Rectal smooth muscle tissue (tissue), 1 donor: Measurements from ENCODE around the gene UGT2B15.
"Not testable (repeated sequence)": the region's sequence is repeated elsewhere in the genome, so short reads cannot be mapped to it uniquely, and the experiment has no call there.

ENCODE experiments used
- H3K27ac ChIP-seq: one replicate; pipeline ENCODE4 v1.7.0; 2013; ENCODE audit warnings: low read depth, low read length, inconsistent platforms
- H3K27me3 ChIP-seq: one replicate; pipeline ENCODE4 v1.7.0; 2013; ENCODE audit warnings: low read length; ENCODE audit not compliant: control insufficient read depth, insufficient read depth
- H3K36me3 ChIP-seq: one replicate; pipeline ENCODE4 v1.7.0; 2013; ENCODE audit warnings: low read length; ENCODE audit not compliant: control insufficient read depth, insufficient read depth
- H3K4me1 ChIP-seq: one replicate; pipeline ENCODE4 v1.7.0; 2013; ENCODE audit warnings: low read length; ENCODE audit not compliant: control insufficient read depth, insufficient read depth
- H3K4me3 ChIP-seq: one replicate; pipeline ENCODE4 v1.7.0; 2013; ENCODE audit warnings: low read length
- H3K9ac ChIP-seq: one replicate; pipeline ENCODE4 v1.7.0; 2013; ENCODE audit warnings: low read length

UGT2B15 gene

DNA sequence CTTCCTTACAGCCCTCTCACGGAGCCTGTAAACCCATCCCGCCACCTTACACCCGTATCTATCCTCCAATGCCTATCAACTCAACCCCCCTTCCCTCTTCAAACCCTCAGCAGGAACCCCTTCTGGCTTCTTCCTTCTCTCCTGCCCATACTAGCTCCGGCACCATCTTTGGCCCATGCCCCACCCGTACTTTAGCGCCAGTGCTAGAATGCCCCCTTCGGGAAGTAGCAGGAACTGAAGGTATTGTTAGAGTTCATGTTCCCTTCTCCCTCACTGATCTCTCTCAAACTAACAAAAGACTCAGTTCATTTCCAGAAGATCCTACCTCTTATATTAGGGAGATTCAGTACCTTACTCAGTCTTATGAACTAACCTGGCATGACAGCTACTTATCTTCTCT is 2.7 kb upstream of the UGT2B15 start:
- H3K27me3 ChIP-seq: no peaks in the 10 kb centered on the region
- no peaks in the 10 kb centered on the region for H3K36me3 ChIP-seq
- no peak overlapping the region for H3K9ac ChIP-seq
- no peak overlapping the region for H3K27ac ChIP-seq
- H3K4me1 ChIP-seq: no peaks in the 10 kb centered on the region
- H3K4me3 ChIP-seq: no peak overlapping the region

DNA sequence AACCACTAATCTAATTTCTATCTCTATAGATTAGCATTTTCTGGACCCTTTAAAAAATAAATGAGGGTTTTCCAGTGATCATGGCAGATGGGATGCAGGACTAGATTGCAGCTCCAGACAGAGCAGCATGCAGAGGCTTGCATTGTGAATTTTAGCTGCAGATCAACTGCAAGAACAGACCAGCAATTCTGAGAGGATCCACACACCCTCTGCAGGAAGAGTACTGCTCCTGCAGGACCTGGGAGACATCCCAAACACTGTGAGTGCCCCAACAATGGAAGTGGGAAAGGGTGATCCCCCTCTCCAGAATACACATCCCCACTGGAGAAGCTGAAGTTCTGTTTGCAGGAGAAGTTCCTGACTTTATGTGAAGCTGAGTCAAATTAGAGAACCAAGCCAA is 765 bp upstream of the UGT2B15 start:
- H3K9ac ChIP-seq, H3K27me3 ChIP-seq, H3K4me1 ChIP-seq, H3K27ac ChIP-seq, H3K4me3 ChIP-seq, H3K36me3 ChIP-seq: not testable (repeated sequence)

DNA sequence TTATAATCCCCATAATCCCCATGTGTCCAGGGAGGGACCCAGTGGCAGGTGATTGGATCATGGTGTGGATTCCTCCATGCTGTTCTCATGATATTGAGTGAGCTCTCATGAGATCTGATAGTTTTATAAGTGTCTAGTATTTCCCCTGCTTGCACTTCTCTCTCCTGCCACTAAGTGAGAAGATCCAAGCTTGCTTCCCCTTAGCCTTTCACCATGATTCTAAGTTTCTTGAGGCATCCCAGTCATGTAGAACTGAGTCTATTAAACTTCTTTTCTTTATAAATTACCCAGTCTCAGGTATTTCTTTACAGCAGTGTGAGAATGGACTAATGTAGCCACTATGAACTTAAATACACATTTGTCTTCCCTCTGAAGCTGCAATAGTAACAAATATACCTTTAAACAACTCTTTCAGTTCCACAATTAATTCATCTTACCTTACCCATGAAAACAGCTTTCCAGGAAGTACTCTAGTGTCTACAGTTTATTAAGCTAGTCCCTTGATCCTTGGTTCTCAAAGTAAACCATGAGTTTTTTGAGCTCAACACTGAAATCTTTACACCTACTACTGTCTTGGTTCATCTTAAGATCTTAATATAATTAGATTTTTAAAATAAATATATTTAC is 1.8 kb downstream of the UGT2B15 start:
- H3K4me3 ChIP-seq, H3K36me3 ChIP-seq, H3K9ac ChIP-seq, H3K27ac ChIP-seq, H3K4me1 ChIP-seq, H3K27me3 ChIP-seq: not testable (repeated sequence)

DNA sequence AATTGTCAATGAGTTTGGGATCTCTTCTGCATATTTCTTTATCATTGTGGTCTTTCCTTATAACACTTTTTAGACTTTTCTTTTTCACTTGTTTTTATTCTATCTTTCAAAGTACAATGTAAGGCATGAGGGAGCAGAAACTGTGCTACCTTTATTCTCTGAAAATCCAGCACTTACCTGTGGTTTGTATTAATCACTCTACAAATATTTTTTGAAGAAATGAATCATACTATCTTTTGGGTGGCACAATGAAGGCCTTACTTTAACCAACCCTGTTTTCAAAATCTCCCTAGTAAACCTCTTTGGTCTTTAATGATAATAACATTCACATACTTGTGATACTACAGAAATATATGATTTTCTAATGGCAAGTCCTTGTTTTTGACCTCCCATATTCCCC is 2.9 kb downstream of the UGT2B15 start:
- H3K36me3 ChIP-seq, H3K4me1 ChIP-seq, H3K27me3 ChIP-seq, H3K9ac ChIP-seq, H3K4me3 ChIP-seq, H3K27ac ChIP-seq: not testable (repeated sequence)

DNA sequence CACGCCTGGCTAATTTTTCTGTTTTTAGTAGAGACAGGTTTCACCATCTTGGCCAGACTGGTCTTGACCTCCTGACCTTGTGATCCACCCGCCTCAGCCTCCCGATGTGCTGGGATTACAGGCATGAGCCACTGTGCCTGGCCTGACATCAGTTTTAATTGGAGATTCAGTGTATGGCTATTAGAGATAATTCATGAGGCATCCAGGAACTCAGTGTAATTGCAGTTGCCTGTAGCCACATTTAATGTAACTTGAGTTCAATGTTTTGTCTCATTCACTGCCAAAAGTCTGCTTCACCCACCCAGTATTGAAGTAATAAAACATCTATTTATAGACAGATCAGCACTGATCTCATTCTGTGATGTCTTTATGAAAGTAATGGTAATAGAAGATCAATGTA is 5.7 kb downstream of the UGT2B15 start:
- not testable (repeated sequence) for H3K27me3 ChIP-seq, H3K4me1 ChIP-seq, H3K36me3 ChIP-seq, H3K4me3 ChIP-seq, H3K27ac ChIP-seq, H3K9ac ChIP-seq

DNA sequence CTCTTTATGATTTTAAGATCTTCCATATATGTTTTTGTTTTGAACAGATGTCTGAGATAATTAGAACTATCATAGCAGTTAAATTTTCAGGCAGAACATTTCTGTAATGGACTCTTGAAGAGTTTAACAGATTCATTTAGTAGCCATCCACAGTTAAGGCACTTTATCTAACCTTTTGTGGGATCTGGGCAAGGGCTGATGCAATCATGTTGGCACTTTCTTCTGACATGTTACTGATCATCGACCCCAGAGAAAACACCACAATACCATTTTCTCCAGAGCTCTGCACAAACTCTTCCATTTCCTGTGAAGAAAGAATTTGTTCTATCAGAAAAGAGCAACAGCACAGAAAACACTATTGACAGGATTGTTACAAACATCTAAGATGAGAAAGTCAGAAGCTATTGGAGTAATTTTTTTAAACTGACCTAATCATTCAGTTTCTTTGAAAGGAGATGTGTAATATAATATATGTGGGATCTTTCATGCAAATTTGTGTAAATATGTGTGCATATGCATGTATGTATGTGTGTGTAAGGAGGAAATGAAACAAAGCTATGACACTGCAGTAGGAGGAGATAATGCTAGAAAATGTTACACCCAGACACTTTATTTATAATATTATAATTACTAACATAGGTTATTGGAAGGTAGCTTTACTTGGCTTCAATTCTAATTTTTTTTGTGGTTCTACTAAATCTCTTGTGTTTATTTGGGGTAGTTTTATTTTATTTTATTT is 7.4 kb downstream of the UGT2B15 start:
- not testable (repeated sequence) for H3K27me3 ChIP-seq, H3K4me1 ChIP-seq

DNA sequence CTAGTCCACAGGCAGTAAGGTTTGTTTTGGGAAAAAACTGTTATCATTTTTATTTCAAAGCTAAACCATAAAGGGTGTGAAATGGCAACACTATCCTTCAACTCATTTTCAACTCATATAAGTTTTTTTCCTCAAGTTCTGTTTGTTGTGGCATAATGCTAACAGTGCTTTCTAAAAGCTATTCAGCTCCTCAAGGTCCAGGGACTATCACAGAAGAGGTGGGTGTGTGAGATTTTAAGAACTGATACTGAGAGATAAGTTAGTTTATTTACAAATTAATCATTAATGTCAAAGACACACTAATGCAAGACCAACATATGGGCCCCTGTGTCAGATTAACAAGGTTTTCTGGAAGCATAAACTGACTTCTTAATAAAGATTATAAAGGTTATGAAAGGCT is 11.8 kb downstream of the UGT2B15 start:
- Histone ChIP-seq H3K4me1 (no peaks in the 10 kb centered on the region), H3K9ac (no peak overlapping the region), H3K27ac (no peak overlapping the region), H3K36me3 (no peaks in the 10 kb centered on the region), H3K27me3 (no peaks in the 10 kb centered on the region), H3K4me3 (no peak overlapping the region)

More for the DNA sequence above, 7.4 kb downstream of the UGT2B15 start:
- not testable (repeated sequence) for H3K4me3 ChIP-seq, H3K9ac ChIP-seq, H3K36me3 ChIP-seq, H3K27ac ChIP-seq

DNA sequence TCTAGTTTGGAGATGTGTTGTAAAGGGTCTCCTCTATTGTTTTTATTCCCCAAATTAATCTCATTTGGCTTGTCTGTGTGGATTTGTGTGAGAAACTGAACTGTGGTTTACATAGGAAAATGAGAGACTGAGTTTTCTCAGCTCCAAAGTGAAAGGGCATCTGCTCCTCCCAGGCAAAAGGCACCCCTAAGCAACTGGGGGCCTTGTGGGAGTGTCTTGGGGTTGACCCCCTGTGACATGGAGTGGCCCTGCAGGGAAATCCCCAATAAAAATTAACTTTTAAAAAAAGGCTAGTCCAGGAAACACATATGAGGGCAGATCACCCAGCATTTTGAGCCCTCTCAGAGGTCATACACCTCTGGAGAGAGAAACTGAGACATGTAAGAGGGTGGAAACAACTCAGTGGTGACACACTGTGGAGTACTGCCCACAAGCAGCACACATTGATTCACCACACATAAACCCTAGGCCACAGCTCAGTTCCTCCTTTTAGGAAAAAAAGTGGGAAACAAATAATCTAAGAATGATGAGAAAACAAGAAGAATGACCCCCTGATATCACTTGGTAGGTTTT is 13.3 kb downstream of the UGT2B15 start:
- not testable (repeated sequence) for H3K27ac ChIP-seq, H3K27me3 ChIP-seq, H3K9ac ChIP-seq, H3K36me3 ChIP-seq, H3K4me1 ChIP-seq, H3K4me3 ChIP-seq

DNA sequence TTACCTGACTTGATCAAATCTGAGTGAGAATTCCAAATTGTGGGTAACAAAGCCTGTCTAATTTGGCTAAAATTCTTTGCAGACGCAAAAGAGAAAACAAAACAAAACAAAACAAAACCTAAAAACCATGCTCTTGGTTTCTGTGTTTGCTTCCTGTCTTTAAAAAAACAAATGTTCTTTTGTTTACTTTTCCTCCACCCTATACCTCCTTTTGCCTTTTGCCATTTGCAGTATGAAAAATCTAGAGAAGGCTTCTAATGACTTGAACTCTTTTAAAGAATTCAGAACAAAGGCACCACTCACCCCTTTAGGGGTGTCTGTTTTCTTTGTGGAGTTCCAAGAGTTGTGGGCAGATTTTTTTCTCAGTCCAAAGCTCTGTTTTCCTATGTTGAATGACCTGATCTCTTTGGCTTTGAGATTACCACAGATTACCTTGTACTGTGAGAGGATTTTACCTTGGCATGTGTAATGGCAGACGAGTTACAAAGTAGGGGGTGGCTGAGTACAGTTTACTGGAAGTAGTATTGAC is 13.9 kb downstream of the UGT2B15 start:
- H3K9ac ChIP-seq, H3K4me1 ChIP-seq, H3K27ac ChIP-seq, H3K27me3 ChIP-seq, H3K4me3 ChIP-seq, H3K36me3 ChIP-seq: not testable (repeated sequence)

DNA sequence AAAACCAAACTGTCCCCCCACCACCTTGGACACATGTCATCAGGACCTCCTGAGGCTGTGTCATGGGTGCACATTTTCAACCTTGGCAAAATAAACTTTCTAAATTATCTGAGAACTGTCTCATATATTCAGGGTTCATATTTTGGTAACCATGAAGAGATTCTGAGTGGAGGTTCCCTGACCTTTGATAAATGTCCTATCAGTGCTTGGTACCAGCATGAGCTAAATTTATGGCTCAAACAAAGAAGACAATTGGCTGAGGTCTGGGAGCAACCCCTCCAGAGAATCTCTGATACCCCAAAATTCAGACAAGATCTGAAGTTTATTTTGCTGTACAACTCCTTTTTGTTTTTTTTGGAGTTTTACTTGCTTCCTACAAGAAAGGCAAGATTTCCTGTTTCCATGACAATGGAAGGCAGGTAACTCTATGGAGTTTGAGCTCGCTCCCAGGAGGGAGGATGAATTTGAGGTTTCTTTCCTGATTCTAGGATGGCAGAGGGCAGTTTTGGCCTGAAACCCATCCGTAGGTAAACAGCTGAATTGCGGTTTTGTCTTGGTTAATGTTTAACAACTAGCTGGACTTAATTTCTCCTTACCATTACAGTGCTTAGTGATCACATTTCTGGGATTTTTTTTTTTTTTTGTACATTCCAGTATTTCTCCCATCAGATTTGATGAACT is 14.5 kb downstream of the UGT2B15 start:
- no peak overlapping the region for H3K4me3 ChIP-seq
- H3K4me1 ChIP-seq: no peaks in the 10 kb centered on the region
- no peak overlapping the region for H3K9ac ChIP-seq
- no peaks in the 10 kb centered on the region for H3K36me3 ChIP-seq
- H3K27ac ChIP-seq: no peak overlapping the region
- no peaks in the 10 kb centered on the region for H3K27me3 ChIP-seq

DNA sequence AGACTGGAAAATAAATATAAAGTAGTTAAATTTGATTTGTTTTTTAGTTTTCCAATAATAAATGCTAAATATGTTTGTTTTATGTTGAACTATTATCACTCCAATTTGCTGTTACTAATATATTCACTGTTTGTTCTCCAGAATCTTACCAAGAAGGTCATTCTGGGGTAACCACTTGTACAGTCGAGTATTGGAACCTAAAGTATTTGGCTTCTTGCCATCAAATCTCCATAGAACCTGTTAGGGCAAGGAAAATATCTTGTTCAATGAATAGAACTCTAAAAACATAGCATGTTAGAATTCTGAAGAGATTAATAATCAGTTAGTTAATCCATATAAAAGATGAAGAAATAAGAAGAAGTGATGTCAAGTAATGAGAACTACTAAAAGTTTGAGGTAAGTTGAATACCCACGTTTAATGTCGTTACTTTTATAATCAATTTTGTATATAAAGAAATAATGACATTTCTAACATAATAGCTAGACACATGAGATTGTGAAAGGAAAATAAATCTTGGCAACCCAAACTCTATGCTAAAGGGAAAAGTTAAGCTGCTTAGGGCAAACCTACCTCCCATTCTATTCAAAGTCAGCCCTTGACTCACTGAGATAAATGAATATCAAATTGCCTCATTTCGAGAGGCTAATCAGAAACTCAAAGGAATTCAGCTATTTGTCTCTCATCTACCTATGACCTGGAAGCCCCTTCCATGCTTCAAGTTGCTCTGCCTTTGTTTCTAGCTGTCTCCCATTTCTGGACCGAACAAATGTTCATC is 15.3 kb downstream of the UGT2B15 start:
- Histone ChIP-seq H3K4me1 (no peaks in the 10 kb centered on the region), H3K36me3 (no peaks in the 10 kb centered on the region), H3K9ac (no peak overlapping the region), H3K27ac (no peak overlapping the region), H3K4me3 (no peak overlapping the region), H3K27me3 (no peaks in the 10 kb centered on the region)

DNA sequence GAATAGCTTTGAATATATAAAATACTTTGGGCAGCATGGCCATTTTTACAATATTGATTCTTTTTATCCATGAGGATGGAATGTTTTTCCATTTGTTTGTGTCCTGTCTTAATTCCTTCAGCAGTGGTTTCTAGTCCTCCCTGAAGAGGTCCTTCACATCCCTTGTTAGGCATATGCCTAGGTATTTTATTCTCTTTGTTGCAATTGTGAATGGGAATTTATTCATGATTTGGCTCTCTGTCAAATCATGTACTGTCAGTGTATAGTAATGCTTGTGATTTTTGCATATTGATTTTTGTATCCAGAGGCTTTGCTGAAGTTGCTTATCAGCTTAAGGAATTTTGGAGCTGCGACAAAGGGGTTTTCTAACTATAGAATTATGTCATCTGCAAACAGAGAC is 18.5 kb downstream of the UGT2B15 start:
- Histone ChIP-seq H3K4me1 (no peaks in the 10 kb centered on the region), H3K27me3 (no peaks in the 10 kb centered on the region), H3K36me3 (no peaks in the 10 kb centered on the region), H3K27ac (no peak overlapping the region), H3K9ac (no peak overlapping the region), H3K4me3 (no peak overlapping the region)
